Measurements from ENCODE around the gene CST3.

GRCh38 chr20:23601715-23602114 is 36.0 kb downstream of the CST3 start:
- TF ChIP-seq, protein P1, sequence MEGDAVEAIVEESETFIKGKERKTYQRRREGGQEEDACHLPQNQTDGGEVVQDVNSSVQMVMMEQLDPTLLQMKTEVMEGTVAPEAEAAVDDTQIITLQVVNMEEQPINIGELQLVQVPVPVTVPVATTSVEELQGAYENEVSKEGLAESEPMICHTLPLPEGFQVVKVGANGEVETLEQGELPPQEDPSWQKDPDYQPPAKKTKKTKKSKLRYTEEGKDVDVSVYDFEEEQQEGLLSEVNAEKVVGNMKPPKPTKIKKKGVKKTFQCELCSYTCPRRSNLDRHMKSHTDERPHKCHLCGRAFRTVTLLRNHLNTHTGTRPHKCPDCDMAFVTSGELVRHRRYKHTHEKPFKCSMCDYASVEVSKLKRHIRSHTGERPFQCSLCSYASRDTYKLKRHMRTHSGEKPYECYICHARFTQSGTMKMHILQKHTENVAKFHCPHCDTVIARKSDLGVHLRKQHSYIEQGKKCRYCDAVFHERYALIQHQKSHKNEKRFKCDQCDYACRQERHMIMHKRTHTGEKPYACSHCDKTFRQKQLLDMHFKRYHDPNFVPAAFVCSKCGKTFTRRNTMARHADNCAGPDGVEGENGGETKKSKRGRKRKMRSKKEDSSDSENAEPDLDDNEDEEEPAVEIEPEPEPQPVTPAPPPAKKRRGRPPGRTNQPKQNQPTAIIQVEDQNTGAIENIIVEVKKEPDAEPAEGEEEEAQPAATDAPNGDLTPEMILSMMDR (IDR thresholded peaks at IDR 0.05): no peak
- TF ChIP-seq POLR2AphosphoS5 (IDR thresholded peaks at IDR 0.05): no peak
